Erythroblast (primary cell): ENCODE measurements around the gene CATSPER4.

Experiments used
- GATA1 ChIP-seq: IDR thresholded peaks from 2 replicates; pipeline ENCODE4 v1.6.1; 2011; ENCODE audit warnings: low read depth, mild to moderate bottlenecking, control low read depth, low read length, moderate library complexity
- POLR2A ChIP-seq: IDR thresholded peaks from 2 replicates; pipeline ENCODE4 v1.6.1; 2011; ENCODE audit warnings: mild to moderate bottlenecking, low read length

GRCh38 chr1:26215246-26215645 lies 24.8 kb downstream of the CATSPER4 start:
- TF ChIP-seq POLR2A (no peak), GATA1 (no peak)
